Measurements from ENCODE around the gene MEF2C. TPM values are rescaled to one million over a fixed set of nuclear protein-coding genes. Genes with fewer than 3 reads are reported as not detected.

The MEF2C gene
- total and polyA plus RNA-seq, 4 donors: 2.8 to 15.9 (median 10.1) TPM

GRCh38 chr5:88806338-88806737 lies 76.6 kb downstream of the MEF2C start:
- no peak for DNase-seq (ENCODE audit: low spot score)
- Histone ChIP-seq H3K4me1 (ENCODE audit: control insufficient read depth in 4 of 4, insufficient read depth in 4 of 4, low read length in 3 of 4) (no peaks in the 10 kb centered on the region), H3K9me3 (ENCODE audit: control insufficient read depth in 4 of 4, low read length in 3 of 4) (no peaks in the 10 kb centered on the region), H3K27me3 (ENCODE audit: control insufficient read depth in 4 of 4, insufficient read depth in 4 of 4, low read length in 3 of 4) (no peaks in the 10 kb centered on the region), H3K4me3 (ENCODE audit: low read depth in 1 of 3, low read length in 3 of 3) (no peak overlapping the region), H3K27ac (ENCODE audit: low read depth in 1 of 2, low read length in 2 of 2) (no peak overlapping the region), H3K36me3 (ENCODE audit: control insufficient read depth in 4 of 4, insufficient read depth in 3 of 4, low read depth in 1 of 4, low read length in 3 of 4) (no peaks in the 10 kb centered on the region), H3K9ac (ENCODE audit: low read depth in 1 of 2, low read length in 2 of 2) (no peak overlapping the region)
- TF ChIP-seq JUND (IDR thresholded peaks at IDR 0.05): no peak
- TF ChIP-seq EGR1 (IDR thresholded peaks at IDR 0.05; ENCODE audit: low read depth in 2 of 2): no peak

GRCh38 chr5:88805151-88805784 lies 77.7 kb downstream of the MEF2C start:
- TF ChIP-seq EGR1 (IDR thresholded peaks at IDR 0.05; ENCODE audit: low read depth in 2 of 2) (no peak), YY1 (IDR thresholded peaks at IDR 0.05) (no peak), RXRA (IDR thresholded peaks at IDR 0.05) (no peak), HNF4G (IDR thresholded peaks at IDR 0.05) (no peak), GABPA (IDR thresholded peaks at IDR 0.05 in 1 of 2, conservative IDR thresholded peaks at IDR 0.05 in 1 of 2) (no peak), NR2F2 (IDR thresholded peaks at IDR 0.05) (no peak), RAD21 (IDR thresholded peaks at IDR 0.05) (no peak), MAX (IDR thresholded peaks at IDR 0.05) (no peak), HNF4A (conservative IDR thresholded peaks at IDR 0.05) (no peak), ATF3 (IDR thresholded peaks at IDR 0.05) (no peak), ZBTB33 (IDR thresholded peaks at IDR 0.05) (no peak), SP1 (IDR thresholded peaks at IDR 0.05) (no peak), TAF1 (conservative IDR thresholded peaks at IDR 0.05) (no peak), FOXA1 (IDR thresholded peaks at IDR 0.05) (no peak)
- Histone ChIP-seq H3K27ac (ENCODE audit: low read depth in 1 of 2, low read length in 2 of 2) (peak overlapping the region in 1 of 2 donors; percentile 25), H3K4me1 (ENCODE audit: control insufficient read depth in 4 of 4, insufficient read depth in 4 of 4, low read length in 3 of 4) (no peaks in the 10 kb centered on the region), H3K9ac (ENCODE audit: low read depth in 1 of 2, low read length in 2 of 2) (no peak overlapping the region), H3K36me3 (ENCODE audit: control insufficient read depth in 4 of 4, insufficient read depth in 3 of 4, low read depth in 1 of 4, low read length in 3 of 4) (no peaks in the 10 kb centered on the region), H3K4me3 (ENCODE audit: low read depth in 1 of 3, low read length in 3 of 3) (no peak overlapping the region), H3K9me3 (ENCODE audit: control insufficient read depth in 4 of 4, low read length in 3 of 4) (no peaks in the 10 kb centered on the region), H3K27me3 (ENCODE audit: control insufficient read depth in 4 of 4, insufficient read depth in 4 of 4, low read length in 3 of 4) (no peaks in the 10 kb centered on the region)
- DNase-seq (ENCODE audit: low spot score): no peak
- WGBS: 64% methylated on average over 3 of the region's 3 CpGs

- Histone ChIP-seq H3K36me3 (ENCODE audit: control insufficient read depth in 4 of 4, insufficient read depth in 3 of 4, low read depth in 1 of 4, low read length in 3 of 4) (no peaks in the 10 kb centered on the region), H3K27ac (ENCODE audit: low read depth in 1 of 2, low read length in 2 of 2) (no peak overlapping the region), H3K4me3 (ENCODE audit: low read depth in 1 of 3, low read length in 3 of 3) (no peak overlapping the region), H3K27me3 (ENCODE audit: control insufficient read depth in 4 of 4, insufficient read depth in 4 of 4, low read length in 3 of 4) (no peaks in the 10 kb centered on the region), H3K4me1 (ENCODE audit: control insufficient read depth in 4 of 4, insufficient read depth in 4 of 4, low read length in 3 of 4) (no peaks in the 10 kb centered on the region), H3K9ac (ENCODE audit: low read depth in 1 of 2, low read length in 2 of 2) (no peak overlapping the region), H3K9me3 (ENCODE audit: control insufficient read depth in 4 of 4, low read length in 3 of 4) (no peaks in the 10 kb centered on the region)
- WGBS: 97% methylated on average over 11 of the region's 11 CpGs
- no peak for DNase-seq (ENCODE audit: low spot score)
- no peak for TF ChIP-seq REST (IDR thresholded peaks at IDR 0.05)
- no peak for TF ChIP-seq RAD21 (IDR thresholded peaks at IDR 0.05)
- no peak for TF ChIP-seq HNF4G (IDR thresholded peaks at IDR 0.05)
- TF ChIP-seq TAF1 (conservative IDR thresholded peaks at IDR 0.05): no peak
- no peak for TF ChIP-seq NR2F2 (IDR thresholded peaks at IDR 0.05)
- no peak for TF ChIP-seq FOXA1 (IDR thresholded peaks at IDR 0.05)
Observed at GRCh38 chr5:88804444-88804843, 78.5 kb downstream of the MEF2C start.
